GM12875 (cell line): ENCODE data around the gene ACYP1.

Experiments
- H3K4me3 ChIP-seq: one replicate; pipeline ENCODE4 v1.5.1; 2011; ENCODE audit warnings: low read depth, low read length, control low read depth
- CTCF ChIP-seq: IDR thresholded peaks from 2 replicates; pipeline ENCODE4 v1.5.1; 2011; ENCODE audit warnings: low read depth, mild to moderate bottlenecking, control low read depth, inconsistent platforms, low read length, moderate library complexity, borderline replicate concordance; ENCODE audit not compliant: insufficient read depth

Gene ACYP1

GRCh38 chr14:75063491-75064204 lies at the start of gene ACYP1:
Gene ACYP1, minus strand, starts transcription at chr14:75064024. Its CDS starts 471 bp downstream, at chr14:75063553.
- TF ChIP-seq CTCF: no peak
- H3K4me3 ChIP-seq: peak within 1 kb of the TSS; percentile 81

GRCh38 chr14:75109877-75110276 lies 46.1 kb upstream of the ACYP1 start:
- H3K4me3 ChIP-seq: no peak overlapping the region
- no peak for TF ChIP-seq CTCF

- no peak overlapping the region for H3K4me3 ChIP-seq
- no peak for TF ChIP-seq CTCF
Measured at GRCh38 chr14:75107186-75107585, 43.4 kb upstream of the ACYP1 start.

- TF ChIP-seq CTCF: no peak
- H3K4me3 ChIP-seq: no peak overlapping the region
Measured at GRCh38 chr14:75101491-75101890, 37.7 kb upstream of the ACYP1 start.

- no peak overlapping the region for H3K4me3 ChIP-seq
- no peak for TF ChIP-seq CTCF
Measured at GRCh38 chr14:75098682-75099081, 34.9 kb upstream of the ACYP1 start.

GRCh38 chr14:75098212-75098611 lies 34.4 kb upstream of the ACYP1 start:
- TF ChIP-seq CTCF: no peak
- H3K4me3 ChIP-seq: no peak overlapping the region

- H3K4me3 ChIP-seq: no peak overlapping the region
- no peak for TF ChIP-seq CTCF
Measured at GRCh38 chr14:75096959-75097358, 33.1 kb upstream of the ACYP1 start.
